Tibial artery (tissue), 4 donors: Measurements from ENCODE around the gene CALN1.

Experiments
- DNase-seq, 2 donors: peaks; one replicate each; pipeline ENCODE4 v3.0.0-alpha.2; 2019
- H3K27ac ChIP-seq, 2 donors: fragments of 200-600 bp; sonication (generic) in 1 of 2; 1 replicate in 1 of 2; 2 replicates in 1 of 2; pipeline ENCODE4 v1.5.1; 2018 to 2019; ENCODE audit warnings: mild to moderate bottlenecking in 1 of 2
- H3K27me3 ChIP-seq, 2 donors: fragments of 200-600 bp; sonication (generic) in 1 of 2; one replicate each; pipeline versions ENCODE4 v1.5.1 to v1.6.0; 2016 to 2019
- H3K36me3 ChIP-seq, 3 donors: fragments of 200-600 bp; sonication (generic) in 2 of 3; one replicate each; pipeline ENCODE4 v1.5.1; 2016 to 2019; ENCODE audit warnings: mild to moderate bottlenecking in 2 of 3
- H3K4me1 ChIP-seq, 4 donors: fragments of 200-600 bp; sonication (generic) in 2 of 4; 1 replicate in 3 of 4; 2 replicates in 1 of 4; pipeline ENCODE4 v1.5.1; 2016 to 2019
- H3K4me3 ChIP-seq, 2 donors: fragments of 200-600 bp; sonication (generic) in 1 of 2; 1 replicate in 1 of 2; 2 replicates in 1 of 2; pipeline ENCODE4 v1.5.1; 2018 to 2019; ENCODE audit warnings: mild to moderate bottlenecking in 2 of 2
- H3K9me3 ChIP-seq, 3 donors: fragments of 200-600 bp; sonication (generic) in 1 of 3; one replicate each; pipeline ENCODE4 v1.5.1; 2016 to 2019
- intact Hi-C: fragments of 100-400 bp; cut with DNase I; formaldehyde crosslinking; loops from one replicate; pipeline ENCODE4 v1.15.0; 2023; ENCODE audit warnings: low total_unique reads
- TF ChIP-seq, protein P1 (sequence below), 2 experiments: fragments of 200-600 bp in 1 of 2; fragments of 450-650 bp in 1 of 2; IDR thresholded peaks; one replicate each; pipeline ENCODE4 v1.5.1; 2017 to 2019; ENCODE audit warnings: antibody characterized with exemption in 2 of 2, mild to moderate bottlenecking in 1 of 2, moderate library complexity in 1 of 2

Gene CALN1

GRCh38 chr7:72087926-72088325 is 324.2 kb downstream of the CALN1 start:
- no peaks in the 10 kb centered on the region for H3K4me1 ChIP-seq
- H3K27me3 ChIP-seq = no peaks in the 10 kb centered on the region
- intact Hi-C loops = no loop called here
- H3K27ac ChIP-seq = no peak overlapping the region
- H3K9me3 ChIP-seq = no peaks in the 10 kb centered on the region
- H3K4me3 ChIP-seq = no peak overlapping the region
- H3K36me3 ChIP-seq = no peaks in the 10 kb centered on the region
- DNase-seq = no peak
- TF ChIP-seq, protein P1, sequence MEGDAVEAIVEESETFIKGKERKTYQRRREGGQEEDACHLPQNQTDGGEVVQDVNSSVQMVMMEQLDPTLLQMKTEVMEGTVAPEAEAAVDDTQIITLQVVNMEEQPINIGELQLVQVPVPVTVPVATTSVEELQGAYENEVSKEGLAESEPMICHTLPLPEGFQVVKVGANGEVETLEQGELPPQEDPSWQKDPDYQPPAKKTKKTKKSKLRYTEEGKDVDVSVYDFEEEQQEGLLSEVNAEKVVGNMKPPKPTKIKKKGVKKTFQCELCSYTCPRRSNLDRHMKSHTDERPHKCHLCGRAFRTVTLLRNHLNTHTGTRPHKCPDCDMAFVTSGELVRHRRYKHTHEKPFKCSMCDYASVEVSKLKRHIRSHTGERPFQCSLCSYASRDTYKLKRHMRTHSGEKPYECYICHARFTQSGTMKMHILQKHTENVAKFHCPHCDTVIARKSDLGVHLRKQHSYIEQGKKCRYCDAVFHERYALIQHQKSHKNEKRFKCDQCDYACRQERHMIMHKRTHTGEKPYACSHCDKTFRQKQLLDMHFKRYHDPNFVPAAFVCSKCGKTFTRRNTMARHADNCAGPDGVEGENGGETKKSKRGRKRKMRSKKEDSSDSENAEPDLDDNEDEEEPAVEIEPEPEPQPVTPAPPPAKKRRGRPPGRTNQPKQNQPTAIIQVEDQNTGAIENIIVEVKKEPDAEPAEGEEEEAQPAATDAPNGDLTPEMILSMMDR (IDR thresholded peaks at IDR 0.05) = no peak

- Histone ChIP-seq H3K36me3 (no peaks in the 10 kb centered on the region), H3K4me1 (no peaks in the 10 kb centered on the region), H3K27me3 (no peaks in the 10 kb centered on the region), H3K9me3 (no peaks in the 10 kb centered on the region), H3K4me3 (no peak overlapping the region), H3K27ac (no peak overlapping the region)
- TF ChIP-seq, protein P1 (IDR thresholded peaks at IDR 0.05) = no peak
- no peak for DNase-seq
- intact Hi-C loops = no loop called here
These were observed 331.1 kb downstream of the CALN1 start for GRCh38 chr7:72080865-72081510.

DNA sequence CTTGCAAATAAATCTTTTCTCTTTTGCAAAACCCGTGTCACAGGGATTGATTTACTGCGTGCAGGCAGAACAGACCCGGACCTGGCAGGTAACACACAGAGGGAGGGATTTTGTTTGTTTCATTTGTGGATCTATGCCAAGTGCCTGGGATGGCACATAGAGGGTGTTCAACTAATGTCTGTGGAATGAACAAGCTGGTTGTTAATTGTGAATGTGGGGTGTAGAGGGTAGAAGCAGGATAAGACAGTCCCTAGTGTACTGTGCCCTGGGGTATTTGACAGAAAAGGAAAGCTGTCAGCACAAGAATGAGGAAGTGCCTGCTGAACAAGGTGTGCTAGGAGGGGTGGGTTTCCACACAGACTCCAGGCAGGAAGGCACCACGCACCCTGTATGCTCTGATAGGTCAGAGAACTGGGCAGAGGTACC is 331.8 kb downstream of the CALN1 start:
- intact Hi-C loops = no loop called here
- H3K27ac ChIP-seq = no peak overlapping the region
- no peaks in the 10 kb centered on the region for H3K27me3 ChIP-seq
- no peak for DNase-seq
- no peak overlapping the region for H3K4me3 ChIP-seq
- TF ChIP-seq, protein P1 (IDR thresholded peaks at IDR 0.05) = no peak
- H3K36me3 ChIP-seq = no peaks in the 10 kb centered on the region
- no peaks in the 10 kb centered on the region for H3K9me3 ChIP-seq
- no peaks in the 10 kb centered on the region for H3K4me1 ChIP-seq

- TF ChIP-seq, protein P1 (IDR thresholded peaks at IDR 0.05) = no peak
- Histone ChIP-seq H3K27ac (no peak overlapping the region), H3K4me3 (no peak overlapping the region), H3K4me1 (no peaks in the 10 kb centered on the region), H3K36me3 (no peaks in the 10 kb centered on the region), H3K27me3 (no peaks in the 10 kb centered on the region), H3K9me3 (peaks cover 0 to 5% (median 0%) of the 10 kb centered on the region in 3 donors)
- intact Hi-C loops = no loop called here
- no peak for DNase-seq
These were observed 333.3 kb downstream of the CALN1 start for GRCh38 chr7:72078856-72079255.

GRCh38 chr7:72078301-72078700 is 333.8 kb downstream of the CALN1 start:
- Histone ChIP-seq H3K27me3 (no peaks in the 10 kb centered on the region), H3K27ac (no peak overlapping the region), H3K36me3 (no peaks in the 10 kb centered on the region), H3K9me3 (peaks cover 0 to 5% (median 0%) of the 10 kb centered on the region in 3 donors), H3K4me3 (no peak overlapping the region), H3K4me1 (no peaks in the 10 kb centered on the region)
- intact Hi-C loops = no loop called here
- TF ChIP-seq, protein P1 (IDR thresholded peaks at IDR 0.05) = no peak
- DNase-seq = no peak

GRCh38 chr7:72077786-72078185 is 334.4 kb downstream of the CALN1 start:
- TF ChIP-seq, protein P1 (IDR thresholded peaks at IDR 0.05) = no peak
- H3K27me3 ChIP-seq = no peaks in the 10 kb centered on the region
- peaks cover 0 to 5% (median 0%) of the 10 kb centered on the region in 3 donors for H3K9me3 ChIP-seq
- intact Hi-C loops = no loop called here
- no peaks in the 10 kb centered on the region for H3K36me3 ChIP-seq
- no peak overlapping the region for H3K4me3 ChIP-seq
- no peaks in the 10 kb centered on the region for H3K4me1 ChIP-seq
- DNase-seq = no peak
- no peak overlapping the region for H3K27ac ChIP-seq
